HepG2 (cell line): ENCODE results near the gene PDIA5. TPM values are rescaled to one million over a fixed set of nuclear protein-coding genes. Genes with fewer than 3 reads are reported as not detected.
A peak's percentile ranks its signal among the peaks of the same experiment; 100 is the strongest.

Experiments used
- CREB1 ChIP-seq, 2 experiments: fragments of 450-650 bp in 1 of 2; IDR thresholded peaks; 2 replicates each; pipeline ENCODE4 v1.6.1; 2016 to 2017; ENCODE audit warnings: control low read depth in 1 of 2, mild to moderate bottlenecking in 1 of 2, missing compliant biosample characterization in 1 of 2, missing genetic modification characterization in 1 of 2
- FOXO4 ChIP-seq: sonication (generic); formaldehyde crosslinking; conservative IDR thresholded peaks from 2 replicates; pipeline ENCODE4 v1.8.1; 2023; ENCODE audit warnings: missing genetic modification reagents
- ISX ChIP-seq: sonication (generic); formaldehyde crosslinking; conservative IDR thresholded peaks from 2 replicates; pipeline ENCODE4 v1.5.0; 2020; ENCODE audit warnings: missing genetic modification reagents
- MED8 ChIP-seq: sonication (generic); formaldehyde crosslinking; IDR thresholded peaks from 2 replicates; pipeline ENCODE4 v1.8.1; 2023; ENCODE audit warnings: mild to moderate bottlenecking, missing genetic modification reagents; ENCODE audit not compliant: insufficient replicate concordance
- SP5 ChIP-seq: IDR thresholded peaks from 2 replicates; pipeline ENCODE4 v1.6.1; 2016; ENCODE audit warnings: low read depth, borderline replicate concordance
- ZFP90 ChIP-seq: sonication (generic); formaldehyde crosslinking; IDR thresholded peaks from 2 replicates; pipeline ENCODE4 v1.8.0; 2022; ENCODE audit warnings: missing genetic modification reagents, mild to moderate bottlenecking, inconsistent platforms, borderline replicate concordance
- ZNF329 ChIP-seq: sonication (generic); formaldehyde crosslinking; IDR thresholded peaks from 2 replicates; pipeline ENCODE4 v1.9.0; 2021; ENCODE audit warnings: low read depth, mild to moderate bottlenecking, missing genetic modification reagents
- ZNF335 ChIP-seq: sonication (generic); formaldehyde crosslinking; IDR thresholded peaks from 2 replicates; pipeline ENCODE4 v1.4.0; 2020; ENCODE audit warnings: missing genetic modification reagents
- ZNF646 ChIP-seq: sonication (generic); formaldehyde crosslinking; IDR thresholded peaks from 2 replicates; pipeline ENCODE4 v1.9.0; 2021; ENCODE audit warnings: mild to moderate bottlenecking, missing genetic modification reagents
- polyA plus RNA-seq, 8 experiments: library from polyadenylated mRNA; depleted of rRNA in 3 of 8; stranded (reverse) in 7 of 8; unstranded in 1 of 8; fragments of >200 nt; fragmentation: Illumina TruSeq in 4 of 8; extraction: Trizol in 4 of 8; gene quantifications; 2 replicates each; pipeline versions ENCODE4 v1.2.1 to v1.2.3, GENCODE V29; 2011 to 2016; ENCODE audit warnings: low read depth in 4 of 8, missing spikeins in 1 of 8, mixed read lengths in 1 of 8; ENCODE audit not compliant: insufficient read depth in 1 of 8
- total RNA-seq, 5 experiments: library from RNA; depleted of rRNA; stranded (reverse); fragments of >200 nt; fragmentation: Illumina TruSeq; extraction: Trizol; gene quantifications; 2 replicates each; pipeline ENCODE4 v1.2.3, GENCODE V29; 2016; ENCODE audit warnings: low read depth in 1 of 5
- TF ChIP-seq, protein P1 (sequence below), 2 experiments: fragments of 450-650 bp in 1 of 2; sonication (generic) in 1 of 2; formaldehyde crosslinking in 1 of 2; IDR thresholded peaks; 2 replicates each; pipeline versions ENCODE4 v1.6.1 to v1.8.0; 2016 to 2022; ENCODE audit warnings: antibody characterized with exemption in 1 of 2, mild to moderate bottlenecking in 1 of 2, missing genetic modification reagents in 1 of 2

Gene PDIA5
- total and polyA plus RNA-seq, 2 of the 13 experiments (the other 11 are each of a cell fraction or from before 2014, with no cell fraction given) = 51.3 to 74.3 TPM

- TF ChIP-seq, protein P1, sequence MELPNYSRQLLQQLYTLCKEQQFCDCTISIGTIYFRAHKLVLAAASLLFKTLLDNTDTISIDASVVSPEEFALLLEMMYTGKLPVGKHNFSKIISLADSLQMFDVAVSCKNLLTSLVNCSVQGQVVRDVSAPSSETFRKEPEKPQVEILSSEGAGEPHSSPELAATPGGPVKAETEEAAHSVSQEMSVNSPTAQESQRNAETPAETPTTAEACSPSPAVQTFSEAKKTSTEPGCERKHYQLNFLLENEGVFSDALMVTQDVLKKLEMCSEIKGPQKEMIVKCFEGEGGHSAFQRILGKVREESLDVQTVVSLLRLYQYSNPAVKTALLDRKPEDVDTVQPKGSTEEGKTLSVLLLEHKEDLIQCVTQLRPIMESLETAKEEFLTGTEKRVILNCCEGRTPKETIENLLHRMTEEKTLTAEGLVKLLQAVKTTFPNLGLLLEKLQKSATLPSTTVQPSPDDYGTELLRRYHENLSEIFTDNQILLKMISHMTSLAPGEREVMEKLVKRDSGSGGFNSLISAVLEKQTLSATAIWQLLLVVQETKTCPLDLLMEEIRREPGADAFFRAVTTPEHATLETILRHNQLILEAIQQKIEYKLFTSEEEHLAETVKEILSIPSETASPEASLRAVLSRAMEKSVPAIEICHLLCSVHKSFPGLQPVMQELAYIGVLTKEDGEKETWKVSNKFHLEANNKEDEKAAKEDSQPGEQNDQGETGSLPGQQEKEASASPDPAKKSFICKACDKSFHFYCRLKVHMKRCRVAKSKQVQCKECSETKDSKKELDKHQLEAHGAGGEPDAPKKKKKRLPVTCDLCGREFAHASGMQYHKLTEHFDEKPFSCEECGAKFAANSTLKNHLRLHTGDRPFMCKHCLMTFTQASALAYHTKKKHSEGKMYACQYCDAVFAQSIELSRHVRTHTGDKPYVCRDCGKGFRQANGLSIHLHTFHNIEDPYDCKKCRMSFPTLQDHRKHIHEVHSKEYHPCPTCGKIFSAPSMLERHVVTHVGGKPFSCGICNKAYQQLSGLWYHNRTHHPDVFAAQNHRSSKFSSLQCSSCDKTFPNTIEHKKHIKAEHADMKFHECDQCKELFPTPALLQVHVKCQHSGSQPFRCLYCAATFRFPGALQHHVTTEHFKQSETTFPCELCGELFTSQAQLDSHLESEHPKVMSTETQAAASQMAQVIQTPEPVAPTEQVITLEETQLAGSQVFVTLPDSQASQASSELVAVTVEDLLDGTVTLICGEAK (IDR thresholded peaks at IDR 0.05) = no peak
- TF ChIP-seq, protein P1 (CRISPR knock-in tag; IDR thresholded peaks at IDR 0.05) = no peak
- no peak for TF ChIP-seq ZNF335 (CRISPR knock-in tag)
- no peak for TF ChIP-seq ZNF329 (CRISPR knock-in tag)
- no peak for TF ChIP-seq ISX (CRISPR knock-in tag)
- no peak for TF ChIP-seq ZNF646 (CRISPR knock-in tag)
- no peak for TF ChIP-seq SP5
- 0 out of 2 replicates have a peak, but pooled peaks have one; percentile 43 for TF ChIP-seq FOXO4
- no peak for TF ChIP-seq CREB1 (IDR thresholded peaks at IDR 0.05)
- TF ChIP-seq CREB1 (CRISPR knock-in tag; IDR thresholded peaks at IDR 0.05) = no peak
- TF ChIP-seq MED8 (CRISPR knock-in tag) = no peak
- TF ChIP-seq ZFP90 (CRISPR knock-in tag) = 0 out of 2 replicates have a peak, but pooled peaks have one; percentile 5
Measured at GRCh38 chr3:123068601-123069381, 2.0 kb downstream of the PDIA5 start (continued).
